Measurements from ENCODE around the gene ANXA3. TPM values are rescaled to one million over a fixed set of nuclear protein-coding genes. Genes with fewer than 3 reads are reported as not detected.

ANXA3 gene
- total and polyA plus RNA-seq, 8 donors = 26.1 to 235 (median 151) TPM

DNA sequence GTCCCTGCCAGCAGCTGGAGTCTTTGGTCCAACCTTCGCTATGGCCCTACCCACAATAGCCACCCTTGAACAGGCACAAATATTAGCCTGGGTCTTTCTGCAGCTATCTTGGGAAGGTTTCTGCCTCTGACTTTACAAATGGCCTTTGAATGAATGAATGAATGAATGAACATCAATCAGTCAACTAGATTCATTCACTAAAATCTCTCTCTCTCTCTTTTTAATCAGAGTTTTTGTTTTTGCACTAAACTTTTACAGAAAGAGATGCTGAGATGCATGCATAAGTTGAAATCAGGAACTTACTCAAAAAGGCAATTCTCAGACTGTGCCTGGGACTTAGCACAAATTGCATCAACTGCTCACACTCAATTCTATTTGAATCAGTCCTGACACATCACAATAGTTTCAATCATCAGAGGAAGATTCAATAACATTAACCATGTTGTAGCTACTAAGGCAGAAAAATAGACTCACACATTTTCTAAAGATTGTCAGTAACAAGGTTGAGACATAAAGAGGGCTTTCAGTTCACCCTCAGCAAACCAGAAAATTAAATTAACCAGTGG is 55.0 kb downstream of the ANXA3 start:
- TF ChIP-seq EP300 (IDR thresholded peaks at IDR 0.05) (no peak), CTCF (IDR thresholded peaks at IDR 0.05) (no peak), POLR2AphosphoS5 (IDR thresholded peaks at IDR 0.05) (no peak), POLR2A (IDR thresholded peaks at IDR 0.05) (no peak)
- DNase-seq = no peak
- H3K4me3 ChIP-seq = no peak overlapping the region
- no peaks in the 10 kb centered on the region for H3K4me1 ChIP-seq
- no peaks in the 10 kb centered on the region for H3K27me3 ChIP-seq
- intact Hi-C loops (cut with DNase I; ENCODE audit: low total_unique reads) = no loop called here
- H3K27ac ChIP-seq = no peak overlapping the region
- H3K9me3 ChIP-seq = no peaks in the 10 kb centered on the region
- WGBS, 5 donors = 67 to 94% (median 82%) methylated on average over 1 of the region's 1 CpG
- H3K36me3 ChIP-seq = peaks cover 11 to 61% (median 56%) of the 10 kb centered on the region in 4 donors

DNA sequence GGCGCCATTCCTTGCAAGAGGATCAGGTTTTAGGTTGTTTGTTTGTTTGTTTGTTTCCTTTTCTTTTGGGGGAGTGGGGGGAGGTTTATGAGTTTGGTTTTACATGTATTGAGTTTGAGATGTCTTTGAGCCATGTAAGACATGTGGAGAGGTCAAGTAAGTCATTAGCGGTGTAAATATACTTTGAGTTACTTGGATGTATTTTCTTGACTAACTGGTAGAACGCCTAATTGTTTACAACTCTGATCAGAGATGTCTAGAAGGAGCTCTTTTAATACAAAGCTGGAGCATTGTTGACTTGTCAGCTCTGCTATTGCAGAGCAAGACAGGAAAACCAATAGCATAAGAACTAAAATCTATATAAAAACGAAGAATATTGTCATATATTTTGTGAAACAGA is 57.1 kb downstream of the ANXA3 start:
- Histone ChIP-seq H3K4me1 (peaks cover 0 to 11% (median 0%) of the 10 kb centered on the region in 4 donors), H3K36me3 (peaks cover 8 to 40% (median 37%) of the 10 kb centered on the region in 4 donors), H3K27me3 (no peaks in the 10 kb centered on the region), H3K27ac (no peak overlapping the region), H3K4me3 (no peak overlapping the region), H3K9me3 (no peaks in the 10 kb centered on the region)
- no peak for DNase-seq
- intact Hi-C loops (cut with DNase I; ENCODE audit: low total_unique reads) = no loop called here
- 68 to 83% (median 75%) methylated on average over 4 of the region's 4 CpGs for WGBS, 5 donors
- TF ChIP-seq CTCF (IDR thresholded peaks at IDR 0.05) = no peak
- no peak for TF ChIP-seq POLR2A (IDR thresholded peaks at IDR 0.05)
- no peak for TF ChIP-seq EP300 (IDR thresholded peaks at IDR 0.05)
- no peak for TF ChIP-seq POLR2AphosphoS5 (IDR thresholded peaks at IDR 0.05)

GRCh38 chr4:78609580-78609979 is 58.0 kb downstream of the ANXA3 start:
- intact Hi-C loops (cut with DNase I; ENCODE audit: low total_unique reads) = no loop called here
- no peak for TF ChIP-seq POLR2AphosphoS5 (IDR thresholded peaks at IDR 0.05)
- no peak for TF ChIP-seq CTCF (IDR thresholded peaks at IDR 0.05)
- TF ChIP-seq POLR2A (IDR thresholded peaks at IDR 0.05) = no peak
- no peak for TF ChIP-seq EP300 (IDR thresholded peaks at IDR 0.05)
- peaks cover 8 to 31% (median 28%) of the 10 kb centered on the region in 4 donors for H3K36me3 ChIP-seq
- no peak for DNase-seq
- no peak overlapping the region for H3K4me3 ChIP-seq
- no peaks in the 10 kb centered on the region for H3K27me3 ChIP-seq
- no peak overlapping the region for H3K27ac ChIP-seq
- peaks cover 0 to 12% (median 0%) of the 10 kb centered on the region in 4 donors for H3K4me1 ChIP-seq
- WGBS, 5 donors = 65 to 88% (median 76%) methylated on average over 4 of the region's 4 CpGs
- no peaks in the 10 kb centered on the region for H3K9me3 ChIP-seq

DNA sequence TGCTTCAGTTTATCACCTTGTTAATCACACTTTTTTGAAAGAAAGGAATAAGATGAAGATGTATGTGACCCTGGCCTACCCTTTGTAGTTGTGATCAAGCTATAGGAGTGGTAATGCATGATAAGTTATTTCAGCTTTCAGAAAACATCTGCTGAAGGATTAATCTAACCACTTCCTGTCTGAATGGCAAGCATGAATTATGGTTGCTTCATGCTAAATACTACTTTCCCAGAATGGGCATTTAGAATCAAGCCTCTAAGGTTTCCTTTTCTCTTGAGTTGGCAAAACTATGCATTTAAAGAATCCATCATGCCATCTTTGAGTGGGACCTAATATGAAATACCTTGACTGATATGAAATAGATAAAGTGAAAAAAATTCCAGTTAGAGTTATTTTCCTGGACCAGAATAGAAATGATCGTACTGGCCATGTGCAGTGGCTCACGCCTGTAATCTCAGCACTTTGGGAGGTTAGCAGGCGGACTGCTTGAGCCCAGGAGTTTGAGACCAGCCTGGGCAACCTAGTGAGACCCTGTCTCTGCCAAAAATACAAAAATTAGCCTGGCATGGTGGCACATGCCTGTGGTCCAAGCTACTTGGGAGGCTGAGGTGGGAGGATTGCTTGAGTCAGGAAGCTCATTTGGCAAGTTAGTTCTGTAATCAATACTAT is 59.1 kb downstream of the ANXA3 start:
- DNase-seq = no peak
- 64 to 92% (median 81%) methylated on average over 3 of the region's 3 CpGs for WGBS, 5 donors
- Histone ChIP-seq H3K27ac (no peak overlapping the region), H3K4me1 (peaks cover 0 to 12% (median 0%) of the 10 kb centered on the region in 4 donors), H3K9me3 (no peaks in the 10 kb centered on the region), H3K27me3 (no peaks in the 10 kb centered on the region), H3K4me3 (no peak overlapping the region), H3K36me3 (peaks cover 8 to 20% (median 17%) of the 10 kb centered on the region in 4 donors)
- intact Hi-C loops (cut with DNase I; ENCODE audit: low total_unique reads) = loop anchor here (10.0 kb wide), 1 partner anchor 254 kb away; no protein-coding TSS in a partner anchor
- TF ChIP-seq POLR2A (IDR thresholded peaks at IDR 0.05) (no peak), POLR2AphosphoS5 (IDR thresholded peaks at IDR 0.05) (no peak), CTCF (IDR thresholded peaks at IDR 0.05) (no peak), EP300 (IDR thresholded peaks at IDR 0.05) (no peak)

Data from stomach (tissue), 9 donors.